A172 (cell line): Measurements from ENCODE around the gene ZNF791. TPM values are rescaled to one million over a fixed set of nuclear protein-coding genes. Genes with fewer than 3 reads are reported as not detected.
"Not testable (repeated sequence)": the region's sequence is repeated elsewhere in the genome, so short reads cannot be mapped to it uniquely, and the experiment has no call there.

Experiments
- DNase-seq: peaks from one replicate; pipeline ENCODE4 v3.0.0-alpha.2; 2015; ENCODE audit warnings: low spot score
- total RNA-seq: library from RNA; depleted of rRNA; stranded (reverse); fragments of >200 nt; shearing (Covaris generic); gene quantifications from 2 replicates; pipeline ENCODE4 v1.2.3, GENCODE V29; 2014

ZNF791 gene
- total RNA-seq, 1 experiment from 2014 or later, result 29.2 TPM

DNA sequence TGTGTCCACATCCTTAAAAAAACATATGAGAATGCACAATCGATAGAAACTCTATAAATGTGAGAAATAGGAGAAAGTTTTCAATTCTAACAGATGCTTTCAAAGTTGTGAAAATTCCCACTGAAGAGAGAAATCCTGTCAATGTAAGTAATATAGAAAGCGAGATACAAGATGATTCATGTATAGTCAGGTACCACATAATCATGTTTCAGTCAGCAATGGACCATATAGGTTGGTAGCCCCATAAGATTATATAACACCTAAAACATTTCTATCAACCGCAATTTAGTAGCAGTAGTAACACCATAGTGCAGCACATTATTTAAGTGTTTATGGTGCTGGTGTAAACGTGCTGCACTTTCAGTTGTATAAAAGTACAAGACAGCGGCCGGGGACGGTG, 18.5 kb downstream of the ZNF791 start:
- DNase-seq, result no peak

DNA sequence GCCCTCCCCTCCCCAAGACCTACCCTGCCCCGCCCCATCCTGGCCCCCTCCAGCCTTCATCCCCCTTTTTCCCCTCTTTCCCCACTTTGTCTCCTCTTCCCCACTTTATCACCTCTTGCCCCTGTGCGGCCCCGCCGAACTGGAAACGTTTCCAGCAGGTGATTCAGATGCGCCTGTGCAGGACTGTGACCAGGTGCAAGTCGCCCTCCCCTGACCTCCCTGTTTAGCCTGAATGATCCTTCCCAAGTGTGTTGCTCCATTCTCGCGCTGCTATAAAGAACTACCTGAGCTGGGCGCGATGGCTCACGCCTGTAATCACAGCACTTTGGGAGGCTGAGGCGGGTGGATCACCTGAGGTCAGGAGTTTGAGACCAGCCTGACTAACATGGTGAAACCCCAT, 25.9 kb downstream of the ZNF791 start:
- no peak for DNase-seq

DNA sequence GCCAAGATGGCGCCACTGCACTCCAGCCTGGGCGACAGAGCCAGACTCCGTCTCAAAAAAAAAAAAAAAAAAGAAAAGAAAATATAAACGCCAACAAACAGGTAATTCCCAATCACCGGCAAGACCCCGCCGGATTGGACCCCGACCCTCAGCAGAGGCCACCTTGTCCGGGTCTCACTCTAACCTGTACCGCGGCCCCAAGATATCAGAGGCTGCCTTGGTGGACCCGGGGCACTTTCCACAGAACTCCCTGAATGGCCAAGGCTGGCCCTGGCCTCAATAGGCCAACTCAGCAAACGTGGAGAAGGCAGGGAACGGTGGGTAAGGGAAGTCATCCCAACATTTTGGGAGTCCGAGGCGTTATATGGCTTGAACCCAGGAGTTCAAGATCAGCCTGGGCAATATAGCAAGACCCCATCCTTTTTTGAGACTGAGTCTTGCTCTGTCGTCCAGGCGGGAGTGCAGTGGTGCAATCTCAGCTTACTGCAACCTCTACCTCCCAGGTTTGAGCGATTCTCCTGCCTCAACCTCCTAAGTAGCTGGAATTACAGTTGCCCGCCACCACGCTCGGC, 28.0 kb downstream of the ZNF791 start:
- DNase-seq, result no peak

DNA sequence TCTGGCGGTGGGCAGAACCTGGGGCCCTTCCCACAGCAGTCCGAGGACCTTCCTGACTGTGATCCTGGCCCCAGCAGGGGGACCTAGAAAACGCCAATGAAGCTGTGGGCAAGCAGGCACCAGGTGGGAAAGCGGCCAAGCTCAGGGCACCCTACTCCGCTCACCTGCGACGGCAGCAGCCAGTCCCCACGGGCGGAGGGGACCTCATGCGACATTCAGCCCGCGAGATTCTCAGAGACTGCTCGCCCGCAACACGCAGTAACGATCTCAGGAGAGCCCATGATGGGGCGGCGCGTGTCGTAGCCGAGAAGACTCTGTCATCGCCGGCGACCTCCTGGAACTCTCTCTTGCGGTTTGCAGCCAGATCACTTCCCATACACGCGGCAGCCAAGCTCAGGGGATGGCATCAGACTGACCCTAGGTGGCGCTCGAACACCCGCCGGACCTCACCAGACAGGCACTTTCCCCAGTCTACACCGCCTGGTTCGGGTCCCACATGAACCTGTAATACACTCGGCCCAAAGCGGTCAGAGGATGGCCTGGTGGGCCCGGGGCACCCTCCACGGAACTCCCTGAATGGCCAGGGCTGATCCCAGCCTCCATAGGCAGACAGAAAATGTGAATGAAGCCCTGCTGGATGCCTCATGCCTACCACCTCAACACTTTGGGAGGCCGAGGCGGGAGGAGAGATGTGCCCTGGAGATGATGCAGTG, 29.3 kb downstream of the ZNF791 start:
- DNase-seq, result no peak

DNA sequence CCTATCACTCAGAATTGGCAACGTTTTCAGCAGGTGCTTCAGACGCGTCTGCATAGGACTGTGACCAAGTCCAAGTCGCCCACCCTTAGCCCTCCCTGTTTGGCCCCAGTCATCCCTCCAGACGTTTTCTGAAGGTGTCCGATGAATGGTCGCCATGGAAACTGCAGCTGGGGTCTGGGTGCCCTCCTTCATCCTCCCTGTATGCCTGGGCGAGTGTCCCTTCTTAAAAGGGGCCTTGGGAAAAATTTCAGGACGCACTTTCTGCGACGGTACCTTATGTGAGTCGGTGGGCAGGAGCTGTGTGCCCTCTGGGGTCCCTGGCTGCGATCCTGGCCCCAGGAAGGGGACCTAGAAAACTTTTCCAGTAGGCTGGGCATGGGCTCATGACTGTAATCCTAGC, 30.7 kb downstream of the ZNF791 start:
- no peak for DNase-seq

DNA sequence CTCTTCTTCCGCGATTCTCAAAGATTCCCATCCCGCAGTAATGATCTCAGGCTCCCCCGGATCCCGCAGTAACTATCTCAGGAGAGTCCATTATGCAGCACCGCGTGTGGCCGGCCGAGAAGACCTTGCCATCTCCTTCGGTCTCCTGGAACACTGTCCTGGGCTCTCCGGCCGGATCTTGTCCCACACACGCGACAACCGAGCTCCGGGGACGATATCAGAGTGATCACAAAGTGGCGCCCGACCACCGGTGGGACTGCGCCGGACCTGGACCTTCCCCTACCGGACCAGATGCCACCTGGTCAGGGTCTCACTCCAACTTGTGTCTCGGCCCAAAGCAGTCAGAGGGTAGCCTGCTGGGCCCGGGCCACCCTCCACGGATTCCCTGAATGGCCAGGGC, 31.8 kb downstream of the ZNF791 start:
- no peak for DNase-seq

DNA sequence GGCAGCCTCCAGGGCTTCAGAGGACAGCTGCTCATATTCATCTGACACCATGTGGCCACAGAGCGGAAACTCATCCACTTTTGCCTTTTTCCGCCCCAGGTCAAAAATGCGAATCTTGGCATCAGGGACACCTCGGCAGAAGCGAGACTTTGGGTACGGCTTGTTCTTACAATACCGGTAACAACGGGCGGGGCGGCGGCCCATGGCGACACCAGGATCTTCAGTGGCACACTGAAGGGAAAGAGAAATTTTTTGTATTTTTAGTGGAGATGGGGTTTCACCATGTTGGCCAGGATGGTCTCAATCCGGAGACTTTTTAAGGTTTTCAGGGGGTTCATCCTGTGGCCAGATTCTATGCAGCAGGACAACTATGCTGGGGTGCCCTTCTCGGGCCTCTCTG, 33.0 kb downstream of the ZNF791 start:
- not testable (repeated sequence) for DNase-seq

DNA sequence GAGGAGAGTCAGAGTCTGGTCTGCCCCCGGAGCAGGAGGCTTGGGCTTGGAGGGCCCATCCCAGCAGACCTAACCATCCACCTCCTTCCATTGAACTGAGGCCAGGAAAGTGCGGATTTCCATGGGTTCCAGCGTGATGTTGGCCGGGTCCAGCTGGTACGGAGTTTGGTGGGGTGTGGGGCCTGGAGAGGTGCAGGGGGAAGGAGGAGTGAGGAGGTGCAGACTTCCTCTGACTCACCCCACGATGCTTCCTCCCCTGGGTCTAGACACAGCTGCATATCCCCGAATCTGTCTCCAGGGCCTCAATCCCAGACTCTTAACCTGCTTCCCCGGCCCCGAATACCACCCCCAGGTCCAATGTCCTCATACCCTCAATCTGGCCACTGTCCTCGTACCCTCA, 35.8 kb downstream of the ZNF791 start:
- no peak for DNase-seq

DNA sequence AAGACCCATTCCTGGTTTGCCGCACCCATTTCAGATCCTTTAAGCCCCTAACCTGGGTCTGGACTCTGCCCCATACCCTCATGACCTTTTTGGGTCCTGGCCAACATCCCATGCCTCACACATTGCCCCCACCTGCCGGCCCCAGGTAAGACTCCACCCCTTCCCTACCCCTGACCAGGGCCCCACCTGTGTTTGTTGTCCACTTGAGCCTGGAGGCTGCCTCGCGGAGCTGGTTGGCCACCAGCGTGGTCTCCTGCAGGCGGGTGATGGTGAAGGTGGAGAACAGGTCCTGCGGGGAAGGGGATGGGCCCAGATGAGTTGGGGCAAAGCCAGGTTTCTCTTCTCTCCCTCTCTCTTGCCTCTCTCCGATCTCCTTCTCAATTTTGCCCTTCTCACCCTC, 36.3 kb downstream of the ZNF791 start:
- DNase-seq, result no peak

DNA sequence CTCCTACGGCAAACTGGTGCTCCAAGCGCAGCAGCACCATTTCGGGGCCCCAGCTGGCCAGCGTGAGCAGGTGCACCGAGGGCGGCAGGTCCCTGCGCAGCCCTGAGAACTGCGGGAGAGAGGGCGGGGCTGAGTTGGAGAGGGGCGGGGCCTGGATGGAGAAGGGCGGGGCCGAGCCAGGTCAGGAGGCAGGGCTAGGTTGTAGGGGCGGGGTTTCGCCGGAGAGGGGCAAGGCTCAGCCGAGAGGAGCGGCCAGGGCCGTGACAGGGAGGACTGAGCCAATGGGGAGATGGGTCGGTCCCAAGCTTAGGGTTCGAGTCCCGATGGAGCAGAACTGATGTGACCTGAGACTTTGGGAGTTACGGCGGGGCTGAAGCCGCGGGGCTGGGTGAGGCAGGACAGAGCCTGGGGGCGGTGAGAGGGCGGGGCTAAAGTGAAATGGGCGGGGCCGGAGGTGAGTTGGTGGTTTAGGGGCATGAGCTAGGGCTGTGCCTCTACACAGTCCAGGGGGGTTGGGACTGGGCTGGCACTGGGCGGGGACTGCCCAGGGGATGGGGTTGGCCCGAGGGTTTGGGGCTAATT, 36.9 kb downstream of the ZNF791 start:
- DNase-seq, result no peak

DNA sequence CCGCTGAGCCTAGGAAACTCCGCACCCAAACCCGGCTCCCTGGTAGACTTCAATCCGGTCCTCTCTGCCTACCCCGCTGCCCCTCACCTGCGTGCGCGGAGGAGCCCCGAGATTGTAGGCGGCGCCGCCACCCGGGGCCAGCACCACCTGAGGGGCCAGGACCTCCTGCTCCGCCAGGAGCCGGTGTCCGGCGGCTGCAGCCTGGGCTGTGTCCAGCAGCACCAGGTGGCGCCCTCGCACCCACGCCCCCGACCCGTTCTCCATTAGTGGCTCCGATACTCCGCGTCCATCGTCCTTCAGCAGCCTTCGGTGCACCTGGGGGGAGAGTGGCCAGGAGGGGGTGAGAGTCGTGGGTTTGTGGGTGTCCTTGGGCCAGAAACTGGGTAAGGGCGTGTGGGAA, 37.4 kb downstream of the ZNF791 start:
- no peak for DNase-seq

DNA sequence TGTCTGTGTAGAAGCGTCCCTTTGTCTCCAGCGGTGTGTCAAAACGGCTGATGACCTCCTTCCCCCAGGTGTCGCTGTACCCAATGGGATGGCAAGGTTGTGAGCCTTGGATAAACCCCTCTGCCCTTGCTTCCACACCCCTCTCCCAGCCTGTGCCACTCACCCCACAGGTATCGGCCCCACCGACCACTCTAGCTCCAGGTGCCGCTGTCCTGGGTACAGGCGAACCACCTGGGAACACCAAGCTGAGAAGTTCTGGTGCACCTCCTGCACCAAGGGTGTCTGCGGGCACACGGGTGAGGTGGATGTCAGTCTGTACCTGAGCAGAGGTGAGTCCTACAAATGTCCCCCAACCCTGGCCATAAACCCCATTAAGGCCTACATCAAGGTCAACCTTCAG, 39.2 kb downstream of the ZNF791 start:
- no peak for DNase-seq

DNA sequence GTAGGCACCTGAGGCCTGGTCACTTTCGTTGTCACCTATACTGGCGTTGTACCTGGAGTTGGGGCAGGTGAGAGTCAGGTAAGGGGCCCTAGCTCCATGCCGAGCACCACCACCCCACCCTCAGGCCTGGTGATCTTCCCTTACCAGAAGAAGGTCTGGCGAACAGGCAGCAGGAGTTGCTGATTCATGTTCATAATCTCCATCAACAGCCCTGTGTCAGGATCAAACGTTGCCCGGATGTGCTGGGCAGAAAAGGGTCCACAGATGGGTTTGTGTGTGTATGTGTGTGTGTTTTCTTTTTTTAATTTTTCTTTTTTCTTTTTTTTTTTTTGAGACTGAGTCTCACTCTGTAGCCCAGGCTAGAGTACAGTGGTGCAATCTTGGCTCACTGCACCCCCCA, 41.5 kb downstream of the ZNF791 start:
- DNase-seq, result no peak

DNA sequence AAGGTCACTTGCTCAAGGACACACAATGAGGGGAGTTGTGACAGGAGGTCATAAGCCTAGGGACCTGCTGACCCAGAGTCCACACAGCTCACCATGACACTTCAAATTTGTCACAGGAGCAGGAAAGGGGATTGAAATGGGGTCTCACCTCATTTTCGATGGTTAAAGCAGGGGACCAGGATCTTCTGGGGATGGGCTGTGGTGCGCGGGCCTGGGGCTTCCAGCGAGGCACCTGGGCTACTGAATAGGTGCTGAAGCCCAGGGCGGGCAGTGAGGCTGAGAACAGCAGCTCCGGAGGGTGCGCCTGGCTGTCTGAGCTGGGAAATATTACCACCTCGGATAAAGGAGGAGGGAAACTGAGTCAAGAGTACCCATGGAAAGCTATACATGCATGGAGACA, 44.8 kb downstream of the ZNF791 start:
- DNase-seq, result no peak

DNA sequence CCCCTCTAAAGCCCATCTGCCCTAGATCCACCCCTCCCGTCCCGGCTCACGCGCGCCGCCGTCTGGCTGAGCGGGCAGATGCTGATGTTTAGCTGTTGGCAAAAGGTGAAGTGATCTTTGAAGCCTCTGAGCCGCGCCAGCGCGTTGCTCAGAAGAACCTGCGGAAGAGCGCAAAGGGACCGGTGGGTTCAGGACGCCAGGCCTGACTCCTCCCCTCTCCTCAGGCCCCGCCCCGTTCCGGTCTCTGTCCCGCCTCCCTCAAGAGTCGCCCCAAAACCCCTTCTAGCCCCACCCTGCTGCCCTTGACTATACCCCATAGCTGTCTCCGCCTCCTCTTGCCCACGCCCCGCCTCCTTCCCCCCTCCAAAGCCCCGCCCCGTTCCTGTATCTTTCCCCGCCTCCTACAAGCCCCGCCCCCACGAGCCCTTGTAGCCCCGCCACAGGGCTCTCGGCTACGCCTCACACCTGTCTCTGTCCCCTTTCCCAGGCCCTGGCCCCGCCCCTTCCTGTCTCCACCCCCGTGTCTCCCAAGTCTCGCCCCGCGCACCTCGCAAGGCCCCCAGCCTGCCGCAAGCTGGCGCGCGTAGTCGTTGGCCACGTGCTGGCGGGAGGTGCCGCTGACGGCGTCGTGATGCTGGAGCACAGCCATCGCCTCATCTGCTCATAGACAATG, 46.3 kb downstream of the ZNF791 start:
- no peak for DNase-seq

DNA sequence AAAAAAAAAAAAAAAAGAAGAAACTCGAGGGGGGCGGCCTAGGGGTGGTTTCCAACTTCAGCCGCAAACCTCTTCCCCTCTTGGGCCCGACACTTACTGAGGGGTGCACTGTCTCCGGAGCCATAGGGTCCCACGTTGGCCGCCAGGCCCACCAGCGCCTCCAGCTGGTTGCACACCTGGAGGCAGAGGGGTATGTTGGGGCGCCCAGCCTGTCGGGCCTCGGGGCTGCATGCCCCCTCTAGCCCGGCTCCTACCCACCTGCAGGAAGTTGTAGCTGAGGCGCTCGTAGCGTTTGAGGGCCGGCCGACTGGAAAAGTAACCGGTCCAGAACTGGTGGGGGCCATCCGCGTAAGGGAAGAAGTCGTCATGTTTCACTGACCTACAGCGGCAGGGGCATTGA, 47.2 kb downstream of the ZNF791 start:
- DNase-seq, result no peak

DNA sequence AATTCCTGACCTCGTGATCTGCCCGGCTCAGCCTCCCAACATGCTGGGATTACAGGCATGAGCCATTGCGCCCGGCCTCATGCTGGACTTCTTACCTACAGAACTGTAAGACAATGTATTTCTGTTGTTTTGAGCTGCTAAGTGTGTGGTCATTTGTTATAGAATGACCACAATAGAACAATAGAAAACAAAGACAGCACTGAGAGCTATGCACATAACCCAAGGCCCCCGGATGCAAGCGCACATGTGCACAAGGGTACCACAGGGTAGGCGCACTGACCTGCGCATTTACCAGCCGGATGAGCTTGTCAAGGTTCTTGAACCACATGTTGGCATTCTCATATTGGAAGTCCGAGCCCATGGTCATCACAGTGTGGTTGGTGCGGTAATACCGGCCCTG, 50.3 kb downstream of the ZNF791 start:
- no peak for DNase-seq

DNA sequence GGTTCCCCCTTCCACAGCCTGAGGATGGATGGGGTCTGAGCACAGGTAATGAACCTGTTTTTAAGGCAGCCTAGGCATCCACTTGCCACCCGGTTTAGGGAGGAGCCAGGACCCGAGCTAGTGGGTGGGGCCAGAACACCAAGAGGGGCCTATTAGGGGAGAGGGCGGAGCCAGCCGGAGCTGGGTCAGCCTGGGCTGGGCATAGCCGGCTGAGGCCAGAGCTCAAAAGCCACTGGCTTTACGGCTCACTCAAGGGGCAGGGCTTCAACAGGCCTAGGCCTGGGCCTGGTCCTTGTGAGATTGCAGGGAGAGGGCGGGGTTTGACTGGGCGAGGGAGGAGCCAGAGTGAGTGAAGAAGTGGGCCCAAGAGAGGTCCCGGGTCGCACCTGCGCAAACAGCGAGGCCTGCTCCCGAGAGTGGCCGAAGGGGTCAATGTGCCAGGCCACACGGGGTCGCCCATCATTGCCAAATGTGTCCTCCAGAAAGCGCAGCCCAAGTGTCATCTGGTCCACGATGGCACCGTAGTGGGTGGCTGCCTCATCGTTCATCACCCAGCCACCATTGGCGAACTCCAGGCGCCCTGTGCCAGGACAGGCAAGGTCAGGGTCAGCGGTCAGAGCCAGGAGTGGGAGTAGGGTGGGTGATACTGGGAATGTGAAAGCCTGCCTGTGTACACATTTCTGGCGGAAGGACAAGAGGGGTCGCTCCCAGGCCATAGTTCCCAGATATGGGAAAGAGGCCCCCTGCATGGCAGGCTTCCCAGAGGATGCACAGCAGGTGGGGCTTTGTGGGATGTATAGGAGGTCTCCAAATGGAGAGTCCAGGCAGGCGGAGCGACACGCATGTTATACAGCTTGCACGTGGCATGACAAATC, 53.9 kb downstream of the ZNF791 start:
- no peak for DNase-seq

DNA sequence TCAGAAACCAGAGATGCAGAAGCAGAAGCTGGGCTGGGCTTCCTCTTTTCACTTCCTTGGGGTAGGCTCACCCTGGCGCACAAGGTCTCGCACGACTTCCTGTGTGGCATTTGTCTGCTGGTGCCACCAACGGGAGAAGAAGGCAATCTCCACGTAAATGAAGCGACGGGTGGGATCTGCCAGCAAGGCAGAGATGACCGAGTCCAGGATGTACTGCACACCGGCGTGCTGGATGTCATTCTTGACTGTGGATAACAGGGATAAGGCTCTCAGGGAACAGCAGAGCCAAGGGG, 54.5 kb downstream of the ZNF791 start:
- DNase-seq, result no peak

DNA sequence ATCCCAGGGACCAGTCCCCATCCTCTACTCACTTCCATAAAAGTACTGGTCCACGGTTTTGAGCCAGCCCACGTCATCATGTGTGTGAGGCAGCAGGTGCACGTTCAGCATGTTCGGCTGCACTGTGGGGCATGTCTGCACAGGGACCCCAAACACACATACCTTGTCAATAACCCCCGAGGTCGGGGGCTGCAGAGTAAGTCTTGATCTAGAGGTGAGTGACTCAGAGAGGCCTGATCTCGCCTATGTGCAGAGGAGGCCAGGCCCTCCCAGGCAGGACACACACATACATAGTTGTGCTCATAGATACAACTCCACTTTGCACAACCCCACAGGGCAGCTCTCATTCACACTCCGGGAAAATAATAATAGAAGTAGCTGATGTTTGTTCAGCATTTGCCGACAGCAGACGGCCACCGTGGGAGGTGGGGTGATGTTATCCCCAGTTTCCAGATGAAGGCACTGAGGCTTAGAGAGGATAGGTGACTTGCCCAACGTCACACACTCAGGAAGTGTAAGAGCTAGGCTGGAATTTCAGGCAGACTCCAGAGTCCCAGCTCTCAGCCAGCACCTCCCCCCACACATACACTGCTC, 55.0 kb downstream of the ZNF791 start:
- no peak for DNase-seq

DNA sequence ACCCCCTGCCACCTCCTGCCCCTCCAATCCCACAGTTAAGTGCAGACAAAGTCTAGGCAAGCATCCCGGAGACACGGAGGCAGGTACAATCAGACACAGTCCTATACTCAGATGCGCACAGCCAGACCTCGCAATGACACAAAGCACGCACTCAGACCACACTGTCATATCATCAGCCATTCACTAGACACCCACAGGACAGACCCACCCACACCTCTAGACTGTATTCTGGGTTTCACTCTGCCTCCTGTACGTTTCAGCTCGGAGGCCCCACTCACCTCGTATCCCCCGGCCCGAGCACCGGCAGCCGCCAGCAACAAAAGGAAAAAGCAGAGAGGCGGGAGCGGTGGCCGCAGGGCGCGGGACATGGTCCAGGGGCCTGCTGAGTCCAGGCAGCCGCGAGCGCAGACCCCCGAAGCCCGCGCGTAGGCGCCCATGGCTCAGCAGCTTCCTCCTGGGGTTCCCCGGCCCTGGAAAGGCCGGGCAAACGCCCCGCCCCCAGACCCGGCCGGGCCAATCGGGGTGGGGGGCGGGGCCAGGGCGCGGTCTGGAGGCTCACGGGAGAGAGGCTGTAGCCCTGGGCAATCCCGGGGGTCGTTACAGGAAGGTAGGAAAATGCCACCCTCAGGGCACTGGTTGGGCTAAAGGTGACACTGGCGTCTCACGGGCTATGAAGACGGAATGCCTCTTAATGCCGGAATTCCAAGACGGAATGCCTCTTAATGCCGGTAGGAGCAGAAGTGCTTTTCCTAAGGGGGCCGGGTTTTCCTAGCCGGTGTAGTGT, 55.7 kb downstream of the ZNF791 start, which contains the start of the genes MAN2B1 and WDR83:
Gene MAN2B1 (minus strand): TSS at position 478 of the 784 bp plus-strand sequence. CDS start 41 bp downstream, at position 437.
Gene WDR83 (plus strand): TSS at position 543 of the 784 bp plus-strand sequence. CDS start 2,984 bp downstream, outside the sequence.
- DNase-seq, result peak; percentile 52
